PC-3 (cell line): ENCODE results near the gene BRWD1.

ENCODE experiments used
- CTCF ChIP-seq: fragments of 300-600 bp; sonication (generic); conservative IDR thresholded peaks from 2 replicates; pipeline ENCODE4 v1.5.1; 2017; ENCODE audit warnings: antibody characterized with exemption, low read depth, mild to moderate bottlenecking, low read length
- EZH2 ChIP-seq: fragments of 300-600 bp; sonication (generic); IDR thresholded peaks from one replicate; pipeline ENCODE4 v1.6.1; 2017; ENCODE audit warnings: antibody characterized with exemption, mild to moderate bottlenecking, low read length; ENCODE audit not compliant: unreplicated experiment
- EZH2phosphoT487 ChIP-seq: fragments of 300-600 bp; sonication (generic); IDR thresholded peaks from 2 replicates; pipeline ENCODE4 v1.6.1; 2018; ENCODE audit warnings: mild to moderate bottlenecking, antibody characterized with exemption, low read length, borderline replicate concordance

- TF ChIP-seq CTCF (no peak), EZH2 (no peak), EZH2phosphoT487 (no peak)
These were observed 39.9 kb upstream of the BRWD1 start for GRCh38 chr21:39353295-39353694.
